Lower lobe of right lung (tissue), 2 donors: Measurements from ENCODE around the gene KBTBD12. TPM values are rescaled to one million over a fixed set of nuclear protein-coding genes. Genes with fewer than 3 reads are reported as not detected.

ENCODE experiments used
- ATAC-seq, 2 donors: fragments of 200-7000 bp; cut with Tn5 transposase; one replicate each; pipeline ENCODE4 v1.9.1; 2020 to 2022; ENCODE audit warnings: mild to moderate bottlenecking in 2 of 2, moderate library complexity in 2 of 2
- DNase-seq: peaks from one replicate; pipeline ENCODE4 v3.0.0-alpha.2; 2020
- H3K27ac ChIP-seq: fragments of 200-600 bp; one replicate; pipeline ENCODE4 v1.8.0; 2022
- H3K27me3 ChIP-seq: fragments of 200-600 bp; one replicate; pipeline ENCODE4 v1.8.0; 2022; ENCODE audit warnings: low read depth
- H3K36me3 ChIP-seq: fragments of 200-600 bp; one replicate; pipeline ENCODE4 v1.8.0; 2022; ENCODE audit warnings: mild to moderate bottlenecking
- H3K4me1 ChIP-seq: fragments of 200-600 bp; one replicate; pipeline ENCODE4 v1.8.0; 2022
- H3K4me3 ChIP-seq: fragments of 200-600 bp; one replicate; pipeline ENCODE4 v1.8.0; 2022; ENCODE audit warnings: mild to moderate bottlenecking
- H3K9me3 ChIP-seq: fragments of 200-600 bp; one replicate; pipeline ENCODE4 v1.8.0; 2022
- CTCF ChIP-seq: fragments of 200-600 bp; IDR thresholded peaks from one replicate; pipeline ENCODE4 v1.8.0; 2022; ENCODE audit warnings: antibody characterized with exemption, mild to moderate bottlenecking
- intact Hi-C: fragments of 100-400 bp; cut with DNase I; formaldehyde crosslinking; loops from one replicate; pipeline ENCODE4 v1.11.0; 2022
- total RNA-seq: library from RNA; stranded (reverse); fragmentation: NEBNext Ultra II Directional; extraction: Animal tissue kit (Norgen Biotek cat#: 25700); gene quantifications from one replicate; pipeline ENCODE4 v1.2.1, GENCODE V29; 2021
- donor health status: DM: no; HTN: yes; CAD: no; lungs with severe emphysema.

The KBTBD12 gene
- total RNA-seq, 1 donor from 2014 or later, result 0.95 TPM

GRCh38 chr3:127899200-127899599 is 15.8 kb upstream of the KBTBD12 start:
- TF ChIP-seq CTCF, result no peak
- ATAC-seq (no peak), DNase-seq (no peak)
- no peaks in the 10 kb centered on the region for H3K36me3 ChIP-seq
- no peak overlapping the region for H3K27ac ChIP-seq
- no peaks in the 10 kb centered on the region for H3K9me3 ChIP-seq
- intact Hi-C loops, result no loop called here
- no peak overlapping the region for H3K4me3 ChIP-seq
- no peaks in the 10 kb centered on the region for H3K27me3 ChIP-seq
- no peaks in the 10 kb centered on the region for H3K4me1 ChIP-seq

GRCh38 chr3:127899766-127900165 is 15.3 kb upstream of the KBTBD12 start:
- H3K27me3 ChIP-seq, result no peaks in the 10 kb centered on the region
- intact Hi-C loops, result no loop called here
- no peak for TF ChIP-seq CTCF
- no peak for ATAC-seq
- H3K27ac ChIP-seq, result no peak overlapping the region
- H3K4me1 ChIP-seq, result no peaks in the 10 kb centered on the region
- H3K9me3 ChIP-seq, result no peaks in the 10 kb centered on the region
- H3K4me3 ChIP-seq, result no peak overlapping the region
- no peak for DNase-seq
- no peaks in the 10 kb centered on the region for H3K36me3 ChIP-seq

- TF ChIP-seq CTCF, result no peak
- ATAC-seq, result no peak
- intact Hi-C loops, result no loop called here
These were observed 14.5 kb upstream of the KBTBD12 start for GRCh38 chr3:127900536-127900935.

GRCh38 chr3:127902486-127902885 is 12.5 kb upstream of the KBTBD12 start:
- no peaks in the 10 kb centered on the region for H3K9me3 ChIP-seq
- intact Hi-C loops, result no loop called here
- no peaks in the 10 kb centered on the region for H3K36me3 ChIP-seq
- H3K27ac ChIP-seq, result no peak overlapping the region
- H3K4me1 ChIP-seq, result no peaks in the 10 kb centered on the region
- TF ChIP-seq CTCF, result no peak
- no peak overlapping the region for H3K4me3 ChIP-seq
- no peaks in the 10 kb centered on the region for H3K27me3 ChIP-seq
- DNase-seq (no peak), ATAC-seq (no peak)

More at GRCh38 chr3:127900536-127900935, 14.5 kb upstream of the KBTBD12 start:
- H3K4me1 ChIP-seq, result no peaks in the 10 kb centered on the region
- DNase-seq, result no peak
- no peaks in the 10 kb centered on the region for H3K27me3 ChIP-seq
- H3K27ac ChIP-seq, result no peak overlapping the region
- H3K4me3 ChIP-seq, result no peak overlapping the region
- no peaks in the 10 kb centered on the region for H3K9me3 ChIP-seq
- H3K36me3 ChIP-seq, result no peaks in the 10 kb centered on the region

- Histone ChIP-seq H3K9me3 (no peaks in the 10 kb centered on the region), H3K27ac (no peak overlapping the region), H3K36me3 (no peaks in the 10 kb centered on the region), H3K4me3 (no peak overlapping the region), H3K4me1 (peaks cover 4% of the 10 kb centered on the region), H3K27me3 (no peaks in the 10 kb centered on the region)
- TF ChIP-seq CTCF, result no peak
- no peak for ATAC-seq
- DNase-seq, result no peak
- intact Hi-C loops, result no loop called here
These were observed 11.2 kb upstream of the KBTBD12 start for GRCh38 chr3:127903611-127904375.
